Measurements from ENCODE around the gene F12.

The F12 gene

DNA sequence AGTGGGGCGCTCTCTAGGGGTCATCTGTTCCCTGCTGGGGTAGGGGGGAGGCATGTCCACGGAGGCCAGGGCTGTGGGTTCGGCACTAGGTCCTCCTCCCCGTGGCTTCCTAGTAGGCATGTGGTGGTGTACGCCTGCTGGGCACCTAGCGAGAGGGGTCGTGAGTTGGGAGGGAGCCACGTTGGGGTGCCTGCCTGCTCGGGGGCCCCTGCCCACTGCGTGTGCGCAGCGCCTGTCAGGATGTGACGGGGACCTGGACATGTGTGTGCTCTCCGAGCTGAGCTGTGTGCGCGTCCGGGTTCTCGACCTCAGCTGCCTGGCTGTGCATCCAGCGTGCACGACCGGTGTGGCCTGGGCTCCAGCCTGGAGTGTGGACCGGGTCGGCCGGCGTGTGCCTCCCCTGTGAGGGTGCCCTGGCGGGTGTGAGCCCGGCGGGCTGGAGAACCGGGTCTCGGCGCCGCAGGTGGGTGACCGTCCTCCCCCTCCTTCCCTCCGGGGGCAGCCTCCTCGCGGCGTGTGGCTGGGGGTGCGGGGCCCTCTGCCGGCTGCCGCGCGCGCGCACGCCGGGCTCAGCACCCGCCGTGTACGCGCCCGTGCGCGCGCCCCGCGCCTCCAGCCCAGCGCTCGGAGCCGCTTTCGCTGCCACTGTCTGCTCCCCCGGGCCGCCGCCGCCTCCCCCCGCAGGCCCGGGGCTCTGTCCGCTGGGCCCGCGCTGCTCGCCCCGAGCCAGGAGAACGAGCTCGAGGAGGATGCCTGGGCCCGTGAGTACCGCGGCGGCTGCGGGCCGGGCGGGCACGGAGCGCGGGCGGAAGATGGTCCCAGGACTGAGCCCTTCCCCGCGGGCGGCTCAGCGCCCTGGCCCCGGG lies 37.1 kb upstream of the F12 start, which contains the start of gene PRR7:
Gene PRR7 (plus strand): TSS at position 615 of the 866 bp plus-strand sequence. CDS start 8,254 bp downstream, outside the sequence.
- DNase-seq = no peak

DNA sequence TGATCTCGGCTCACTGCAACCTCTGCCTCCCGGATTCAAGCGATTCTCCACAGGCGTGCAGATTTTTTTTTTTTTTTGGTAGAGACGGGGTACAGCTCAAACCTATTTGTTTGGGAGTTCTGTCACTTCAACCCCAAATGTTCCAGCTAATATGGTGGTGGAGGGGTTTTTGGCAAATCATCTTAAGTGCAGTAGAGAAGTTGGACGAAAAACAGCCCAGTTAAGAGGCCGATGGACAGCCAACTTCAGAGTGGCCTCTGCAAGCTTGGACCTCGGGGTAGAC lies 36.5 kb upstream of the F12 start:
- no peak for DNase-seq

DNA sequence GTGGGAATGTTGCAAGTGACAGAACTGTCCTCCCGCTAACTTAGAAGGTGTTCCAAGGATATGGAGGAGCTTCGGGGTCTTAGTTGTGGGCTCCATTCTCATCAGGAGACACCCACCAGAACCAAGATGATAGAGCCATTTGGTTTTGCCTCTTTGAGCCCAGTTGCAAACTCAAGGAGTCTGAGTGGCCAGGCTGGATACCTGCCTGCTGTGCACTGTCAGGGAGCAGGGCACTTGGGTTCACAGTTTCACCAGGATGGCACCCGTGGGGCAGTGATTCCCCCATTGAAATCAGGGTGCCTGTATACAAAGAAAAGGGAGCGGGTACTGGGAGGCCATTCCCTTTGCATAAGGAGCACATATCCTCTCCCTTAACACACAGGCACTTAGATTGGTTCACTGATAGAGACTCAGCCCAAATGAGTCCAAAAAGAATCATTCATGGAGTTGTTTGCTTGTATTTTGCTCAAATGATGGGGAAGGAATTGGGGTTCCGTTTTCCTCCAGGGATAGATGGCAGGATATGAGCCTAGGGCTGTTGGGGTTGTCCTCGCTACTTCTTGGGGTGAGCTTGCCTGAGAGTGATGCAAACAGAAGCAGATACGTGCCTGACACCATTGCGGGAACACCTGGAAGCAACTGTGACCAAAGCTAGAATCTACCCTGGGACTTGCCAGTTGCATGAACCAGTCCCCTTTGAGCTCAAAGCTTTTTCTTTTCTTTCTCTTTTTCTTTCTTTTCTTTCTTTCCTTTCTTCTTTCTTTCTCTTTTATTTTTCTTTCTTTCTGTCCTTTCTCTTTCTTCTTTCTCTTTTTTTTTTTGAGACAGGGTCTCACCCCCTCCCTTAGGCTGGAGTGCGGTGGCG lies 35.9 kb upstream of the F12 start:
- no peak for DNase-seq

DNA sequence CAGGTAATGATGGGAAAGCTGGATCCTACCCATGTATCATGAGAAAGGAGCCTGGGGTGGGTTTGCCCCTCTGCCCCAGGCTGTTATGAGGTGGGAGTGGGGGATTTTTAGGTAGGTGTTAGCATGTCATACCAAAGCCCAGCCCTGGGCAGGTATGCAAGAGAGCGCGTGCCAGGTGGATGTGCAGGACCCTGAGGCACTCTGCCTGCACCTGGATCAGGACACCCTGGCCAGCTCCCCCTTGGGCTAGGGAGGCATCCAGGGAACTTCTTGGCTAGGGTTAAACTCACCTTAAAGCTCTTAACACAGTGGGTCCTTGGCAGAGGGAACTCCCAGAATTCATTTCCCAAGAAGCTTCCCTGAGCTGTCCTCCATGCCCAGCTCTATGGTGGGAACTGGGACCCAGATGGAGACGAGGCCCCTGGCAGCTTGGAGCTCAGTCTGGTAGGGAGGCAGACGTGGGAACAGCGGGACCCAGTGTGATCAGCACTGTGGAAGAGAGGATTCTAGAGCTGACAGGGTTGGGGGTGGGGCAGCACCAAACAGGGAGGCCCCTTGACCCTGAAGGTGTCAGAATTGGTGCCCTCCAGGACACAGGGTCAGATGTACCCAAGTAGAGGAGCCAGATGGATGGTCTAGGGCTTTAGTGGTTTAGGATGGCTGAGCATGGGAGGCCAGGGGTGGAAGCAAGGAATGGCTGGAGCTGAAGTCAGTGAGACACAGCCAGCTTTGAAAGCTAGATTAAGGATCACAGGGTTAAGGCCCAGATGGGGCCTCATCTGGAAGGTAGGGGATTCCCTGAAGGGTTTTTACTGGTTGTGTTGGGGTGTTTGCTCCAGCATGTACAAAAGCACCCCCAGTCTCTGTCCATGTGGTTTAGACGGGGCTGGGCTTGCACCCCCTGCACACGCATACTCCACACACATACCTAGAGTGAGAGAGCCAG lies 35.0 kb upstream of the F12 start:
- DNase-seq = no peak

DNA sequence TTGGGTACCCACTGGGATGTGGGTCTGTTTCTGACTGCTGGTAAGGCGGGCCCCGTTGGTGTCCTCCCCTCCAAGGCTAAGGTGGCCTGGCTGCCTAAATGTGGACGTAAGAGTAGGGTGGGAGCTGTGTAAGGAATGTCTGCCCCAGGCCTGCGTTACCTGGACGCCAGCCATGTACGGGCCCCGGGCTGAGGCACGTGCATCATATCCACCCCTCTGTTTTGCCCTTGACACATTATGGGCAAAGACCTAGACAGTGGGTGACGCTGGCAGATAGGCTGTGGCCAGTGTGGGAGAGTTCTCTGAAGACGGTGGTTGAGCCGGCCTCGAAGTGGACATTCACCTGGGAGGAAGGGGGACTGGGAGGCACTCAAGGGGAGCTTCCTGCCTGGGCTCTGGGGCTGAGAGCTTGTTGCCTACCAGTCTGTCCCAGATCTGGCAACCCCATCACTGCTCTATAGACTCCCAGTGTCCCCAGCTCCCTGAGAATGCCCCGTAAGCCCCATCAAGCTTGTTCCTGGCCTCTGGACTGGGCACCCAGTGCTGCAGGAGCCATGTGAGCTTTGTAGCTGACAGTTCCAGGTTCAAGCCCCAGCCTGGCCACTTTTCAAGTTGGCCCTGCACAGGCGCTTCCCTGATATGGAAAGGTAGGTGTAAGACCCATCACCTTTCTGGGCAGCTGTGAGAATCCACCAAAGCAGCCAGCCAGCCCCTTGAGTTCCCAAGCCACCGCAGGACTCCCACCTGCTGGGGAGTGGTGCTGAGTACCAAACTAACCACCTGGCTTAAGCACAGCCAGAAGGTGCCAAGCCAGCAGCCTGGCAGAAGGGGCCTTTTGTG lies 34.0 kb upstream of the F12 start:
- no peak for DNase-seq

DNA sequence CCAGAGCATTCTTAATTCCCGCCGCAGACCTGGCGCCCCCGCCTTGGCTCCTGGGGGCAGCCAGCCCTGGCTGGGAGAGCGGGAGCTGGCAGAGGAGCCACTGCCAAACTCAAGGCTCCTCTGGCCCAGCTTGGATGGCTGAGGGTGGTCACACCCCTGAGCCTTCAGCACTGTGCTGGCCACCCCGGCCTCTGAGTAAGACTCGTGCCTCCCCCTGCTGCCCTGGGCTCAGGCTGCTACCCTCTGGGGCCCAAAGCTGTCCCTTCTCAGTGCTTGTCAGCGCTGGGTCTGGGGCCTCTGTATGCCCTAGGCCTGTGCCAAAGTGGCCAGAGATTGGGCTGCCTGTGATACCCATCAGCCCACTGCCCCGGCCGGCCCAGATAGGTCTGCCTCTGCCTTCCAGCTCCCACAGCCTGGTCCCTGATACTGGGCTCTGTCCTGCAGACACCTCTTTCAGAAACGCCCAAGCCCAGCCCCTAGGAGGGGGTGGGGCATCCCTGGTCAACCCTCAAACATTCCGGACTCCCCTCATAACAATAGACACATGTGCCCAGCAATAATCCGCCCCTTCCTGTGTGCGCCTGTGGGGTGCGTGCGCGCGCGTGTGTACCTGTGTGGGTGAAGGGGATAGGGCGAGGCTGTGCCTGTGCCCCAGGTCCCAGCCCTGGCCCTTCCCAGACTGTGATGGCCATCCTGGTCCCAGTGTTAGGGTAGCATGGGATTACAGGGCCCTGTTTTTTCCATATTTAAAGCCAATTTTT lies 32.9 kb upstream of the F12 start:
- DNase-seq = no peak

DNA sequence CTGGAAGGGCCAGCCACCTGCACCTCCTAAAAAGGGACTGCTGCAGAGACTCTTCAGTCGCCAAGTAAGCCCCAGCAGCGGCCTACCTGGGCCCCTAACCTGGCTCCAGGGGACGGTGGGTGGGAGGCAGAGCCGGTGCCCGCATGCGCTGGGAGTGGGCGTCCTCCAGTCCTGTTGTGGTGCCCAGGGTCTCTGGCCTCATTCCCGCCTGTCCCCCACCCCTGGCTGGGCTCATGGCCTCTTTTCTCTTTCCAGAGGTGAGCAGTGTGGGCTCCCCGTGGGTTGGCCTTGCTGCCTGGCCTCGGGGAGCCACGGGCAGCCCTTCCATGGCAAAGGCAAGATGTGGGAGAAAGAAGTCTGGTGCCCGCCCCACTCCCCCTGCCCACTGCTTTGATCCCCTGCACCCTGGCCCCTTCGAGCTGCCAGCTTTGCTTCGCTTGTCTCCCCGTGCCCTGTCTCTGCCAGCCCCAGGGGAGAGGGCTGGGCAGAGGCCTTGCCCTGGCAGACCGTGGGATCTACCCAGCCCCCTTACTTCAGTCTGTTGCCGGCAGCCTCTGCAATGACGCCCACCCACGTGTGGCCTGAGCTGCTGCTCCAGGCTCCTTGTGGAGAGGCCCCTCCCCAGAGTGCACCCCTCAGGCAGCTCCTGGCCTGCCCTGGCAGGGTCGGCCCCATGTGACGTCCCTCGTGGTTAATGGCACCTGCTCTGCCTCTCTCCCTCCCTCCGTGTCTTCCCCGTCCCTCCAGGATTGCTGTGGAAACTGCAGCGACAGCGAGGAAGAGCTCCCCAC lies 31.8 kb upstream of the F12 start:
- DNase-seq = no peak

DNA sequence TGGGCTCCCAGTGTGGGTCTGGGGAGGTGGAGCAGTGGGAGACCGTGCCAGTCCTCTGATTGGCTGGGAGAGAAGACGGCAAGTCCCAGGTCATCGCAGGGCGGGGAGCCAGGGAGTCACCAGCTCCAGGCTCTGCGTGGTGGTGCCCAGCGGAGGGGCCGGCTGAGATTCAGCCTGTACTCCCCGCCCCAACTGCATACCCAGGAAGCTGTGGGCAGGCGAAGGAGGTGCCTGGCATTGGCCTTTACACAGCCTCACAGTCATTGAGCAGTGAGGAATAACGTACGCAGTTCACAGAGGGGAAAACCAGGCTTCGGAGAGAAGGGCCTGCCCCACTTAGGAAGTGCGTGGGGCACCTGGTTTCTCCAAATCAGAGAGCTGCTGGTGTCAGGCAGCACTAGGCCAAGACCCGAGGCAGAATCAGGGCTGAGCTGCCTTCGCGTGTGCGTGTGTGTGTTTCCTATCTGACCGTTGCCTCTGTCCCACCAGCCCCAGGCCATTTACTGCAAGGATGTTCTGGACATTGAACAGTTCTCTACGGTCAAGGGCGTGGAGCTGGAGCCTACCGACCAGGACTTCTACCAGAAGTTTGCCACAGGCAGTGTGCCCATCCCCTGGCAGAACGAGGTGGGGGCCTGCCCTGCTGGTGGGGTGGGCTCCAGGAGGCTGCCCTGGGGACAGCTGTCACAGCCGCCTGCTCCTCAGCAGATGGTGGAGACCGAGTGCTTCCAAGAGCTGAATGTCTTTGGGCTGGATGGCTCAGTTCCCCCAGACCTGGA lies 31.0 kb upstream of the F12 start:
- no peak for DNase-seq

DNA sequence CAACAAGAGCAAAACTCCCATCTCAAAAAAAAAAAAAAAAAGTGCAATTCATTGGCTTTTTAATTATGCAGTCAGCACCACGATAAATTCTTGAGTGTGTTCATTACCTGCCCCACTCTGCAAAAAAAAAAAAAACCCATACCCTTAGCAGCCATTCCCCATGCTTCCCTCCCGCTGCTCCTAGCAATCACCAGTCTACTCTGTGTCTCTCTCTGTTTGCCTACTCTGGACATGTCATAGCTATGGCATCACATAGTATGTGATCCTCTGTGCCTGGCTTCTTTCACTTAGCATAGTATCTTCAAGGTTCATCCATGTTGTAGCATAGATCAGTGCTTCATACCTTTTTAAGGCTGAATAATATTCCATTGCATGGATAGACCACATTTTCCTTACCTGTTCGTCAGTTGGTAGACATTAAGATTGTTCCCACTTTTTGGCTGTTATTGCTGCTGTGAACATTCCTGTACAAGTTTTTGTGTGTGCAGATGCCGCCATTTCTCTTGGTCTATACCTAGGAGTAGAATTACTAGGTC lies 30.2 kb upstream of the F12 start:
- no peak for DNase-seq

DNA sequence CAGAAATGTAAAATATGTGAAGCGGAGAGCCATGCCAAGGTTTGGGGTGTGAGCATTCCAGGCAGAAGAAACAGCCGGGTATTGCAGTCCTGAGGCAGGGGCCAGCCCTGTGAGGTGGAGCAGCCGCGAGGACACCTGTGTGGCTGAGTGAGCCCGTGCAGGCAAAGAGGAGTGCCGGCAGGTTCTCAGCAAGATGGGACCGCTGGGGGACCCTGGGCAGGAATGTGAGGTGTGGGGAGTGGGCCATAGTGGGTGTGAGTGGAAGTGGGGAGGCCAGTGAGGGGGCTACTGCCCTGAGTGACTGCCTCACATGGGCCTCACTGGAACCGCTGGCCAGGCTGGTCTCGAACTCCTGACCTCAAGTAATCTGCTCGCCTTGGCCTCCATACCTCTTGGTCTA lies 29.1 kb upstream of the F12 start:
- no peak for DNase-seq

DNA sequence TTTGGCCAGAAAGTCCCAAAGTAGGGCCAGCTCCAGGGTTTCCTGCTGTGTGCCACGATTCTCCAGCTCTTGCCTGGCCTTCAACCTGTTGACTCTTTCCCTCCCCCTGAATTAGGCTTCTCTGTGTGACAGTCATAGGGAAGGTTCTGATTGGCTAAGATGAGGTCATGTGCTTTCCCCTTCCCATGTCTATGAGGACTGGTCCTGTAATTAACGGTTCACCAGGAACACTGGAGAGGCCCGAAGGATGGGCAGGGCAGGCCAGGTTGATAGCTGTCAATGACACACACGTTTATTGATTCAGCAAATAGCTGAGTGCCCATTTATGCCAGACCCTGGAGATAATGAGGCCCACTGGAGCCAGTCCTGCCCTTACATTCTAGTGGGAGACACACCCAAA lies 28.3 kb upstream of the F12 start:
- DNase-seq = no peak

DNA sequence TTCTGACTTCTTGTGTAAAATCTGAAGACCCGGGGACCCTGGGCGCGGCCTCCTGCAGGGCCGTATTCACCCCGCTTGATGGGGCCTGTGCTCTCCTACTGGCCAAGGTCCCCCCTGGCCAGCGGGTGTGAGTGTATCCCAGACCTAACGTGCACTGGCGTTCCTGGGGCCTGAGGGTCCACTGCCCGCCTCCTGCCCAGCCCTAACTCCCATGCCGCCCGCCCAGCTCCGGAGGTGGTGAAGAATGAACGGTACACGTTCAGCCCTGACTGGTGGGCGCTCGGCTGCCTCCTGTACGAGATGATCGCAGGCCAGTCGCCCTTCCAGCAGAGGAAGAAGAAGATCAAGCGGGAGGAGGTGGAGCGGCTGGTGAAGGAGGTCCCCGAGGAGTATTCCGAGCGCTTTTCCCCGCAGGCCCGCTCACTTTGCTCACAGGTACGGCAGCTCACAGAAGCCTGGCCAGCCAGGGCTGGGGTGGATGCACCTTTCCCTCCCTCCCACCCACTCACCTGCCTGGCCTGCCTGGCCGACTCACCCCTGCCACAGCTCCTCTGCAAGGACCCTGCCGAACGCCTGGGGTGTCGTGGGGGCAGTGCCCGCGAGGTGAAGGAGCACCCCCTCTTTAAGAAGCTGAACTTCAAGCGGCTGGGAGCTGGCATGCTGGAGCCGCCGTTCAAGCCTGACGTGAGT lies 26.6 kb upstream of the F12 start:
- DNase-seq = no peak

DNA sequence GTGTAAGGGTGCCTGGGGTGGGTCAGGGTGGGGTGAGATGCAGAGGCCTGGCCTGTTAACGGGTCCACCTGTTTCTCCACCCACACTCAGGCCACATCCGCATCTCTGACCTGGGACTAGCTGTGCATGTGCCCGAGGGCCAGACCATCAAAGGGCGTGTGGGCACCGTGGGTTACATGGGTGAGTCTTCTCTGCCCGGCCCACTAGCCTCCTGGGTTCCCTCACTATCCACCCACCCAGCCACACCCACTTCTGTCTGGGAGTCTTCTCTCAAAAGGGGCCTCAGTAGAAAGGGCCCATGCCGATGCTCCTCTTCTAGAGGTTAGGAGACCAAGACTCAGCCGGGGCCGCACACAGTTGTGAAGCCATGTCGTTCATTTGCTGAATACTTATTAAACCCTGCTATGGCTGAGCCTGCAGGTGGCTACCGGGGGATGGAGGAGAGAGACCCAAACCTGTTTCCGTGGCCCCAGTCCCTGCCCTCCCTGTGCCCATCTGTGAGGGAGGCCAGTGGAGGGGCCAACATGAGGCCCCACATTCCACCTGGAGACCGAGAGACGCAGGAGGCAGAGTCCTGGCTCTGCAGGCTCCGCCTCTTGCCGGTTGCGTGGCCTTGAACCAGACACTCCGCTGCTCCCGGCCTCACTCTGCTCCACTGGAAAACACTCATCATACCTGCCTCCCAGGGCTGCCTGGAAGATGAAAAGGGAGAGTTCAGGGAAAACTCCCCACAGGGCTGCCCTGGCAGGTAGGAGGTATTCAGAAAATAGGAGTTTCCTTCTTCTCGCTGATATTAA lies 25.8 kb upstream of the F12 start:
- DNase-seq = no peak

DNA sequence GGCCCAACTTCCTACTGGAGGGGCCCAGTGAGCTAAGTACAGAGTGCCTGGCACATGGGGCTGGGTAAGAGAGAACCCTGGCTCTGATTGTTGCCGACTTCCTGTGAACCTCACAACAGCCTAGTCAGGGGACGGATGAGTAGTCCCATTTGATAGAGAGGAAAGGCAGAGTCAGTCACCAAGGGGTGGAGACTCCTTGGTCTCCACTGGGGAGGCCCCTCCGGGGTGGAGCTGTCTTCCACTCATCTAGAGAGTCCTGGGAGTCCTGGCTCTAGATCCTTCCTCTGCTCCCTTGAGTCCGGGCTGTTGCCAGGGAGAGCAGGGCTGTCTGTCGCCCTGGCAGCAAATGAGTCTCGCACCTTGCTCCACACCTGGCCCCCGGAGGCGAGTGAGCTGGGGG lies 25.1 kb upstream of the F12 start:
- DNase-seq = no peak

DNA sequence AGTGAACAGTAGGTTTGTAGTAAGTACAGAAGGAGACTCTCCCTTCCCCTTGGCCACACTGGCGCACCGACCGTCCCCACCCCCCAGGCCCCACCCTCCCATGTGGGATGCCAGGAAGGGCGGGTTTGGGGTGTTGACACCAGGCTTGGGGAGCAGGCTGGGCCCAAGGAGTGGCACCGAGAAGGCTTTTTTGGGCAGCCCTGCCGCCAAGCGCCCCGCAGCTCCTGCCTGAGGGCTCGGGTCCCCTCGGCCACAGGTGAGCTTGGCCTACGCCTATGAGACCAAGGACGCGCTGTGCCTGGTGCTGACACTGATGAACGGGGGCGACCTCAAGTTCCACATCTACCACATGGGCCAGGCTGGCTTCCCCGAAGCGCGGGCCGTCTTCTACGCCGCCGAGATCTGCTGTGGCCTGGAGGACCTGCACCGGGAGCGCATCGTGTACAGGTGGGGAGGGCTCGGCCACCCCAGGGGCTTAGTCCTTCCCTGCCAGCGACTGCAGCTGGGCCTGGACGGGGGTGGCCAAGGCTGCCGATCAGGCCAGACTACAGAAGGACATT lies 24.4 kb upstream of the F12 start:
- DNase-seq = no peak

DNA sequence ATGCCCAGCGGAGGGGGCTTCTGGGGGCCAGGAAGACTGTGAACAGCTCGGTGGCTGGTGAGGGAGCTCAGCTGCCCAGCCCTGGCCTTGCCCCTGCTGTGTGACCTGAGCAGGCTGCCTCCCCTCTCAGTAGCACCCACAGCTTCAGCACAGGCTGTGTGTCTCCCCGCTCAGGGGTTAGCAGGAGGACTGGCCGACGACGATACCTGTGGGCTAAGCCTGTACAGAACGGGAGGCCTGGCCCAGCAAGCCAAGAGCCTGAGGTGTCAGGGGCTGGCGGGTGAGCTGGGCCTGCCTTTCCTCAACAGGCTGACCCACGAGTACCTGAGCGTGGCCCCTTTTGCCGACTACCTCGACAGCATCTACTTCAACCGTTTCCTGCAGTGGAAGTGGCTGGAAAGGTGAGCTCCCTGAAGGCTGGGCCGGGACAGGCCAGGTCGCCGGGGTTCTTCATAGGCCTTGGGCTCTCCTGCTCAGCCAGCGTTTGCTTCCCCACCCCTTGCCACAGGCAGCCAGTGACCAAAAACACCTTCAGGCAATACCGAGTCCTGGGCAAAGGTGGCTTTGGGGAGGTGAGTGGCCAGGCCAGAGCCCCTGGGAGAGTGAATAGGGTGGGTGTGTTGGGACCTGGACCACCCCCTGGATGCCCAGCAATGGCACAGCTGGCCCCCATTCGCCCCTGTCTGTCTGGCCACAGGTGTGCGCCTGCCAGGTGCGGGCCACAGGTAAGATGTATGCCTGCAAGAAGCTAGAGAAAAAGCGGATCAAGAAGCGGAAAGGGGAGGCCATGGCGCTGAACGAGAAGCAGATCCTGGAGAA lies 23.7 kb upstream of the F12 start:
- DNase-seq = no peak

Data from cerebellar nuclear complex (tissue), 1 donor.